NB4 (cell line): ENCODE results near the gene GLYR1.

ENCODE experiments used
- CTCF ChIP-seq: IDR thresholded peaks from one replicate; pipeline ENCODE4 v1.5.1; 2012; ENCODE audit warnings: low read depth, low read length
- MAX ChIP-seq: IDR thresholded peaks from 2 replicates; pipeline ENCODE4 v1.6.1; 2011; ENCODE audit warnings: low read depth, low read length
- POLR2A ChIP-seq: IDR thresholded peaks from 2 replicates; pipeline ENCODE4 v1.6.1; 2011; ENCODE audit warnings: mild to moderate bottlenecking; ENCODE audit not compliant: insufficient read length; ENCODE audit errors: extremely low read depth

GRCh38 chr16:4802659-4803287 is 44.3 kb downstream of the GLYR1 start:
- TF ChIP-seq CTCF, result no peak
- TF ChIP-seq POLR2A, result no peak
- no peak for TF ChIP-seq MAX
